Right lobe of liver (tissue), 4 donors: ENCODE data around the gene RBPMS2.

Experiments
- CTCF ChIP-seq, 4 donors: fragments of 200-600 bp in 3 of 4; fragments of 450-650 bp in 1 of 4; IDR thresholded peaks; one replicate each; pipeline versions ENCODE4 v1.5.1 to v1.8.0; 2016 to 2022; ENCODE audit warnings: antibody characterized with exemption in 4 of 4, mild to moderate bottlenecking in 2 of 4
- POLR2A ChIP-seq: fragments of 450-650 bp; IDR thresholded peaks from one replicate; pipeline ENCODE4 v1.6.1; 2017; ENCODE audit warnings: antibody characterized with exemption, mild to moderate bottlenecking
- donor health status: DM: no; HTN: no; CAD: no.
- donor health status: DM: no; HTN: no; CAD: no.
- donor health status: DM: no; HTN: yes; CAD: no.

GRCh38 chr15:64702816-64703631 is 72.4 kb downstream of the RBPMS2 start:
- TF ChIP-seq CTCF (IDR thresholded peaks at IDR 0.05), result no peak
- TF ChIP-seq POLR2A, result peak; percentile 68
